ENCODE results near the gene ST14.

DNA sequence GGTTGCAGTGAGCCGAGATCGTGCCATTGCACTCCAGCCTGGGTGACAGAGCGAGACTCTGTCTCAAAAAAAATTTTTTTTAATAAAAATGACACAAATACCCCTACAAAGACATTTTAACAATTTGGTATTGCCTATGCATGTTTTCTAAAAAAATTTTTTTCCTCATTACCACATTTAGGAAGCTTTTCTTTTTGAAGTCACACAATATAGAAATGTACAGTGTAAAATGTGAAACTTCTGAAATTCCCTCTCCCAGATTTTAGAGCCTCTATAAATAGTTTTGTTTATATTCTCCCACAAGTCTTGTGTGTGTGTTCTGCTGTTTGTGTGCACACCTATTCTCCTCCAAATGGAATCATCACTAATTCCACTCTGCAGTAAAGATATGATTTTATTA is 7.6 kb downstream of the ST14 start:
- no peak for TF ChIP-seq EZH2 (IDR thresholded peaks at IDR 0.05; ENCODE audit: low read length, missing control alignments)
- TF ChIP-seq CTCF (conservative IDR thresholded peaks at IDR 0.05 in 1 of 2, IDR thresholded peaks at IDR 0.05 in 1 of 2; ENCODE audit: low read depth in 1 of 2, low read length in 2 of 2): no peak

All from fibroblast of lung (primary cell).